HEK293T (cell line): Measurements from ENCODE around the gene ABLIM2.

Experiments
- CTCF ChIA-PET: fragments of 350-600 bp; formaldehyde crosslinking; extraction: SDS; loops from one replicate; lab custom pipeline; 2021; ENCODE audit warnings: antibody characterized with exemption, inconsistent platforms; lab: Yijun Ruan, JAX
- POLR2A ChIA-PET: fragments of 350-600 bp; formaldehyde crosslinking; extraction: SDS; loops from one replicate; lab custom pipeline; 2020; ENCODE audit warnings: antibody characterized with exemption, inconsistent platforms; lab: Yijun Ruan, JAX
- DNase-seq: peaks from one replicate; pipeline ENCODE4 v3.0.0; 2012; ENCODE audit warnings: mixed read lengths; ENCODE audit errors: extremely low spot score
- ARNT ChIP-seq: fragments of 450-650 bp; IDR thresholded peaks from 2 replicates; pipeline ENCODE4 v1.6.1; 2017; ENCODE audit warnings: mild to moderate bottlenecking
- BHLHE40 ChIP-seq: fragments of 450-650 bp; IDR thresholded peaks from 2 replicates; pipeline ENCODE4 v1.6.1; 2016; ENCODE audit warnings: mild to moderate bottlenecking, moderate library complexity, borderline replicate concordance
- CTBP1 ChIP-seq: fragments of 450-650 bp; IDR thresholded peaks from 2 replicates; pipeline ENCODE4 v1.6.1; 2016; ENCODE audit warnings: borderline replicate concordance
- ELF4 ChIP-seq: fragments of 450-650 bp; IDR thresholded peaks from 2 replicates; pipeline ENCODE4 v1.6.1; 2017; ENCODE audit warnings: antibody characterized with exemption
- FOXA1 ChIP-seq: fragments of 450-650 bp; IDR thresholded peaks from 2 replicates; pipeline ENCODE4 v1.6.1; 2016; ENCODE audit warnings: mild to moderate bottlenecking
- FOXK2 ChIP-seq: fragments of 450-650 bp; IDR thresholded peaks from 2 replicates; pipeline ENCODE4 v1.6.1; 2016; ENCODE audit warnings: mild to moderate bottlenecking
- FOXM1 ChIP-seq: fragments of 450-650 bp; IDR thresholded peaks from 2 replicates; pipeline ENCODE4 v1.6.1; 2017; ENCODE audit warnings: mild to moderate bottlenecking, borderline replicate concordance
- HDGF ChIP-seq: fragments of 450-650 bp; IDR thresholded peaks from 2 replicates; pipeline ENCODE4 v1.6.1; 2017; ENCODE audit warnings: antibody characterized with exemption, borderline replicate concordance
- L3MBTL2 ChIP-seq: fragments of 450-650 bp; conservative IDR thresholded peaks from 2 replicates; pipeline ENCODE4 v1.6.1; 2016; ENCODE audit warnings: mild to moderate bottlenecking
- LEF1 ChIP-seq: fragments of 450-650 bp; IDR thresholded peaks from 2 replicates; pipeline ENCODE4 v1.6.1; 2017; ENCODE audit warnings: mild to moderate bottlenecking, borderline replicate concordance
- NFRKB ChIP-seq: fragments of 450-650 bp; IDR thresholded peaks from 2 replicates; pipeline ENCODE4 v1.6.1; 2016; ENCODE audit warnings: mild to moderate bottlenecking, moderate library complexity
- SP1 ChIP-seq: fragments of 450-650 bp; IDR thresholded peaks from 2 replicates; pipeline ENCODE4 v1.6.1; 2017
- SUZ12 ChIP-seq: fragments of 450-650 bp; IDR thresholded peaks from 2 replicates; pipeline ENCODE4 v1.6.1; 2016; ENCODE audit warnings: mild to moderate bottlenecking
- TARDBP ChIP-seq: fragments of 450-650 bp; IDR thresholded peaks from 2 replicates; pipeline ENCODE4 v1.6.1; 2016
- ZNF384 ChIP-seq: fragments of 450-650 bp; IDR thresholded peaks from 2 replicates; pipeline ENCODE4 v1.6.1; 2016
- TF ChIP-seq, protein P1 (sequence below): fragments of 450-650 bp; IDR thresholded peaks from 2 replicates; pipeline ENCODE4 v1.6.1; 2016

The ABLIM2 gene

DNA sequence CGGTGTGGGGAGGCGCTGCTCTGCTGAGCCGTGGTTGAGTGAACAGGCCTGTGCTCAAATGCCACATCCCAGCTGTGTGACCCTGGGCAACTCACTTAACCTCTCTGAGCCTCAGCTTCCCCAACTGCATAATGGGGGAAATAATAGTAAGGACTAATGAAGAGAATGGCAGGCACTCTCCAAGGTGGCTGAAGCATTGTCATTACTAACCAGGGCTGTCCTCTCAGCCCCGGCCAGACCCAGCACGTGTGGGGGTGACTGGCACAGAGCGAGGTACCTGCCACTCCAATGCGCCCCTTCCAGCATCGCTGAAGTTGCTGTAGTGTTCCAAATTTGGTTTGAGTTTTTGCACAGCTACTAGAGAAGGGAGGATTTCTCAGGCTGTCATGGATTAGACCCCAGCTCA lies 80.0 kb downstream of the ABLIM2 start:
- ChIA-PET POLR2A (no interaction called here), CTCF (interaction anchor here (0.6 kb wide), 1 partner anchor 50 kb away, joined by 3 read pairs; no protein-coding TSS in a partner anchor)
- TF ChIP-seq SUZ12 = no peak
- no peak for TF ChIP-seq BHLHE40
- no peak for TF ChIP-seq SP1
- no peak for TF ChIP-seq FOXK2
- TF ChIP-seq HDGF = no peak
- no peak for TF ChIP-seq CTBP1
- TF ChIP-seq L3MBTL2 = no peak
- TF ChIP-seq LEF1 = no peak
- TF ChIP-seq, protein P1, sequence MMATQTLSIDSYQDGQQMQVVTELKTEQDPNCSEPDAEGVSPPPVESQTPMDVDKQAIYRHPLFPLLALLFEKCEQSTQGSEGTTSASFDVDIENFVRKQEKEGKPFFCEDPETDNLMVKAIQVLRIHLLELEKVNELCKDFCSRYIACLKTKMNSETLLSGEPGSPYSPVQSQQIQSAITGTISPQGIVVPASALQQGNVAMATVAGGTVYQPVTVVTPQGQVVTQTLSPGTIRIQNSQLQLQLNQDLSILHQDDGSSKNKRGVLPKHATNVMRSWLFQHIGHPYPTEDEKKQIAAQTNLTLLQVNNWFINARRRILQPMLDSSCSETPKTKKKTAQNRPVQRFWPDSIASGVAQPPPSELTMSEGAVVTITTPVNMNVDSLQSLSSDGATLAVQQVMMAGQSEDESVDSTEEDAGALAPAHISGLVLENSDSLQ = no peak
- no peak for TF ChIP-seq ELF4
- DNase-seq = no peak

DNA sequence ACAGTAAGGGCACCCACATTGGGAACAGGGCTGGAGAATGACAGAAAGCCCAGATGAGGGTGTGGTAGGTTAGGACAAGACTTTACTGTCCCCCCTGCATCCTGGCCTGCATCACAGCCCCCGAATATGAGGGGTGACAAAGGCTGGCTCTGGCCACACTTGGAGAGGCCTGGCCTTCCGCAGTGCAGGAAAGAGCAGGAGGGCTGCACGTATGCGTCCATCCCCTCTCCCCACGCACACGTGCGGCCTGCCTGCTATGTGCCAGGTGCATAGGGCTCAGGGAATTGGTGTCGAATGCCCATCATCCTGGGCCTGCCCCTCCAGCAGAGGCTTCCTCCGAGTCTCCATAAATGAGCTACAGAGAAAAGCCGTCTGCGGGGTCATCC lies 80.5 kb downstream of the ABLIM2 start:
- DNase-seq = no peak
- POLR2A ChIA-PET = no interaction called here
- no peak for TF ChIP-seq ZNF384
- TF ChIP-seq FOXA1 = no peak
- CTCF ChIA-PET = interaction anchor here (0.6 kb wide), 1 partner anchor 49 kb away, joined by 3 read pairs; no protein-coding TSS in a partner anchor

DNA sequence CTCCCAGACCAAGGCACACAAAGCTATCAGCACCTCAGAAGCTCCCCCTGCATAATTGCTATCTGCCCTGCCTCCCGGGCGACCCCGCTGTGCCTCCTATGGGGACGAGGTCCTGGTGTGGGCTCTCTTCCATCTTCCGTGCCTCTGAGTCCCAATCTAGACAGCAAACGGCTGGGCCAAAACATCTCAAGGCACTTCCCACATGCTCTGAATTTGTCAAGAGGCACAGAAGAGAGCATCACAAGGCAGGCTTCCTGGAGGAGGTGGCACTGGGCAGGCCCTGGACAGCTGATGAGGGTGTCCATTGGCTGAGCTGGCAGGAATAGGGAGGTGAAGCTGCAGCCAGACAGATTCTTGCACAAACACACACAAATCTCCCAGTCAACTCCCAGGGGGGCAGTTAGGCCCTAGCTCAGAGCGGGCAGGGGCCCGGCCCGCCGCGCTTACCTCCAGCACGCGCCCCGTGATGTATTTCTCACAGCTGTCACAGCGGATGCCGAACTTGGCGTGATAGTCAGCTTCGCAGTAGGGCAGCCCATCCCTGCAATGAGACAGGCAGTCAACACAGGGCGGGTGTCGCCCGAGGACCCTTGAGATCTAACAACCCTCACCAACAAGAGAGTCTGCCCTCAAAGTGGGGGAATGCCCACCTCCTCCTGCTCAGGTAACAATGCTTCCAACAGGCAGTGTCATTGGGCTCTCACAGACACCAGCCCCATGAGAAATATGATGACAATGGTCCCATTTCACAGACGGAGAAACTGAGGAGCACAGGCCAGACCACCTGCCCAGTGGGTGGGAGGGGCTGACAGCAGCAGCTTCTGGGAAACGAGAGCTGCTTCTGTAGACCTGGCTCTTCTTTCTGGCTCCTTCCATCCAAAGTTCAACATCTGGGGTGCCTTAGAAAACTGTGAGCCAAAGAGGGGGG lies 81.2 kb downstream of the ABLIM2 start:
- CTCF ChIA-PET = no interaction called here
- DNase-seq = no peak

DNA sequence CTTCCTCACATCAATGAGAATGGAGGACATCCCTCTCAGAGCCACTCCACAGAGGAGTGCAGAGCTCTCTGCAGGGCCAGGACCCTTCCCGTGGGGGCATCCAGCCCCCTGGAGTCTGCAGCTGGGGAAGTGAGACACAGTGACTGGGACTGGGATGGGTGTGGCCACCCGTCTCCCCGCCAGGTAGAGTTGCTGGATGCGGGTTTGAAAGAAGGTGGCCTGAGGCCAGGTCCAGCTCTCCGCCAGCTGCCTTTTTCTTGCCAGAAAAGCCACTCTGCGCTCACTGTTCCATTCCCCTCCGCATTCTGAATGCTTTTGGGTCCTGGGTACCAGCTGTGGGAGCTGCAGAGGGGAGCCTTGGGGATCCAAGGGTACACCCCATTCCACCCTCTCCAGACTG lies 82.6 kb downstream of the ABLIM2 start:
- ChIA-PET CTCF (no interaction called here), POLR2A (no interaction called here)
- TF ChIP-seq, protein P1 = no peak
- TF ChIP-seq SUZ12 (no peak), ARNT (no peak), TARDBP (no peak), BHLHE40 (no peak), ELF4 (no peak), L3MBTL2 (no peak)
- DNase-seq = no peak

More for the DNA sequence above, 81.2 kb downstream of the ABLIM2 start:
- TF ChIP-seq ELF4 (no peak), NFRKB (no peak), FOXK2 (no peak), TARDBP (no peak), SUZ12 (no peak), ARNT (no peak), ZNF384 (no peak), L3MBTL2 (no peak), BHLHE40 (no peak), FOXA1 (no peak), SP1 (no peak), CTBP1 (no peak), LEF1 (no peak), FOXM1 (no peak), HDGF (no peak)
- TF ChIP-seq, protein P1 = no peak
- POLR2A ChIA-PET = interaction anchor here (0.7 kb wide), 1 partner anchor 8 kb away, joined by 3 read pairs; no protein-coding TSS in a partner anchor

DNA sequence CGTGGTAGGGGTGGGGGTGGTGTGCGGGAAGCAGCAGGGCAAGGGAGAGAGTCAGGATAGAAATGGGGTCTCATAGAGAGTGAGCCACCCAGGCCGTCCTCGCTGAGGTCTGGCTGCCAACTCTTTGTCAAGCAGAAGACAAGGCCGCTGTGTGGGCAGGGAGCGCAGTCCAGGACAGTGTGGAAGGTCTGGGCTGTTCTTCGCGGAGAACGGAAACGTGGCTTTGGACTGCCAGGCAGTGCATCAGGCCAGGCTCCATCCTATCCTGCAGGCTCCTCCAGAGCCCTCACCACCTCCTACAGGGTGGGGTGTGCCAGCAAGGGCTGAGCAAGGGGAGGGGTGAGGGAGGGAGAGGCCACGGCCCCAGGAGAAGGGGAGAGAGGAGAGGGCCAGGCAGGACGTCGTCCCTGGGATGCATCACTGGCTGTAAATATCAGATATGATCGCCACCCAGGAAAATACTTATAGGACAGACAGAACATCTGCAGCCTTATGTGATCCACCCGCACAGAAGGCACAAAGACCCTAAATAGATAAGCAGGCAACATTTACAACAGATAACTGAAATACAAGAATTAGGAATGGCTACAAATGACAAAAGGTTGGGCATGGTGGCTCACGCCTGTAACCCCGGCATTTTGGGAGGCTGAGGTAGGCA lies 85.3 kb downstream of the ABLIM2 start:
- ChIA-PET CTCF (no interaction called here), POLR2A (no interaction called here)
- DNase-seq = no peak
- TF ChIP-seq FOXM1 (no peak), FOXK2 (no peak), SP1 (no peak), L3MBTL2 (no peak), ARNT (no peak), CTBP1 (no peak), HDGF (no peak), FOXA1 (no peak), ZNF384 (no peak)

DNA sequence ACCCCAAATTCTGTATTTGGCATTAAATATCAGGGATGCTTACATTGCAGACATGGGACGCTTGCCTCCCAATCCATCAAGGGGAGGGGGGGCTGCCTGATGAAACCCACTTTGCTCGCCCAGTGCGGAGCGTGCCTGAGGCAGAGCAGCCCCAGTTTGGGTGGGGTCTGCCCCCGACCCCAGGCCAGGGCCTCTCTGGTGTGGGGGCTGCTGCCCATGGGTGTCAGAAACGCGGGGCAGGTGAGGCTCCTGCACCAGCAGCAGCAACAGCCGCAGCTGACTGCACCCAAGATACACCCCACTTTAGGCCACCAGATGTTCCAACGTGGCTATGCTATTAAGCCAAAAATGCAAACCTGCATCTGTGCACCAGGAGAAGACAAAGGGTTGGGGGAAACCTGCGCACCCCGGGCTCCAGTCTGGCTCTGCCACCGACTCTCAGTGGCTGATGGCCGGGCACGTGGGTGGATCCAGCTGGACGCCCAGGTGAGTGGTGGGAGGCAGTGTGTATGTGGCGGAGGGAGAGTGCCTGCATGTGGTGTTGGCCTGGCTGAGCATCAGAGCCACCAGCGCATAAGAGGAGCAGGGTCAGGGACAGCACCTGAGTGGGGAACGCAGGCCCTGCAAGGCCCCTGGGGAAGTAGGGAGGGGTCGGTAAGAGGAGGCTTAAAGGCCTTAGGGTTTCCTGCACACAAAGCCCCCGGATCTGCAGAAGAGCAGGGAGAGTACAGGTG lies 86.2 kb downstream of the ABLIM2 start:
- CTCF ChIA-PET = no interaction called here
- no peak for TF ChIP-seq CTBP1
- no peak for TF ChIP-seq ZNF384
- no peak for TF ChIP-seq LEF1
- no peak for TF ChIP-seq NFRKB
- no peak for TF ChIP-seq FOXM1
- TF ChIP-seq SUZ12 = no peak
- TF ChIP-seq ELF4 = no peak
- no peak for TF ChIP-seq BHLHE40
- TF ChIP-seq HDGF = no peak
- TF ChIP-seq TARDBP = no peak
- TF ChIP-seq FOXA1 = no peak
- TF ChIP-seq, protein P1 = no peak
- TF ChIP-seq SP1 = no peak
- POLR2A ChIA-PET = no interaction called here
- DNase-seq = no peak
